ENCODE data around the gene MYL7.
"Not testable (repeated sequence)": the region's sequence is repeated elsewhere in the genome, so short reads cannot be mapped to it uniquely, and the experiment has no call there.

Gene MYL7

DNA sequence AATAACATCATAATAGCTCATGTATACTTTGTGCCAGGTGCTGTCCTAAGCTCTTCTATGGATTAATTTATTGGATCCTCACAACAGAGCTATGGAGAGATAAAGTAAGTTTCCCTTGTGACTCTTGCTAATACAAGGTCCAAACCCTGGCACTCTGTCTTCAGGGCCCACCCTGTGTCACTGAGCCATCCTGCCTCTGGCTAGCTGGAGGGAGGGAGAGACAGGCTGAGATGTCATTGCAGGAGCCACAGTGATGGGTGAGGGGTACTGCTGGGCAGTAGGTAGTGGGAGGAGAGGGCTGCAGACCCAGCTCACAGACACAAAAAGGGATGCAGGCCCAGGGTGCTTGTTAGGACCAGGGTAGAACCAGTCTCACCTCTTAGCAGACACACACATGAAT, 31.2 kb upstream of the MYL7 start:
- ATAC-seq: no peak
- TF ChIP-seq SNAI2 (CRISPR knock-in tag; IDR thresholded peaks at IDR 0.05) (no peak), CSDC2 (CRISPR knock-in tag; IDR thresholded peaks at IDR 0.05) (no peak)

DNA sequence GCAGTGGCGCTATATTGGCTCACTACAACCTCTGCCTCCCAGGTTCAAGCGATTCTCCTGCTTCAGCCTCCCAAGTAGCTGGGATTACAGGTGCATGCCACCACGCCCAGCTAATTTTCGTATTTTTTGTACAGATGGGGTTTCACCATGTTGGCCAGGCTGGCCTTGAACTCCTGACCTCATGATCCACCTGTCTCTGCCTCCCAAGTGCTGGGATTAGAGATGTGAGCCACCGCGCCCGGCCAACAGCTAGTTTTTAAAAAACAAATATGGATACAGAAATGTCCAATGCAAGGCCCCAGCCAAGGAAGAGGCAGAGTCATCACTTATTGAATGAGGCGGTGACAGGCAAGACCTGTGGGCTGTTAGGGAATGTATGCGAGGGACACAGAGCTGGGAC, 30.8 kb upstream of the MYL7 start:
- not testable (repeated sequence) for ATAC-seq

DNA sequence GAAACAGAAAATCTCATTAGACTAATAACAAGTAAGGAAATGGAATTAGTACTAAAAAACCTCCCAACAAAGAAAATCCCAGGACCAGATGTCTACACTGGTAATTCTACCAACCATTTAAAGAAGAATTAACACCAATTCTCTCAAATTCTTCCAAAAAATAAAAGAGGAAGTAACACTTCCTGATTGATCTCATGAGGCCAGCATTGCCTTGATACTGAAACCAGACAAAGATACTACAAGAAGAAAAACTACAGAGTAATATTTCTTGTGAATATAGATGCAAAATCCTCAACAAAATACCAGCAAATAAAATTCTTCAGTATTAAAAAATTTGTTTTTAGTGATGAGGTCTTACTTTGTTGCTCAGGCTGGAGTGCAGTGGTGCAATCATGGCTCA, 26.8 kb upstream of the MYL7 start:
- ATAC-seq: no peak
- TF ChIP-seq ARNTL (CRISPR knock-in tag; IDR thresholded peaks at IDR 0.05; ENCODE audit: borderline replicate concordance, low read depth) (no peak), ZFP3 (CRISPR knock-in tag; IDR thresholded peaks at IDR 0.05) (no peak), PPARA (CRISPR knock-in tag; IDR thresholded peaks at IDR 0.05; ENCODE audit: borderline replicate concordance) (no peak), ZC3H10 (CRISPR knock-in tag; IDR thresholded peaks at IDR 0.05) (no peak), SNAI2 (CRISPR knock-in tag; IDR thresholded peaks at IDR 0.05) (no peak), TCF4 (CRISPR knock-in tag; IDR thresholded peaks at IDR 0.05; ENCODE audit: borderline replicate concordance) (no peak), CREB5 (CRISPR knock-in tag; IDR thresholded peaks at IDR 0.05; ENCODE audit: low read depth) (no peak), ZNF8 (CRISPR knock-in tag; IDR thresholded peaks at IDR 0.05) (no peak), ZFP30 (CRISPR knock-in tag; IDR thresholded peaks at IDR 0.05) (no peak), ISL1 (CRISPR knock-in tag; IDR thresholded peaks at IDR 0.05) (no peak), BACH2 (CRISPR knock-in tag; IDR thresholded peaks at IDR 0.05; ENCODE audit: borderline replicate concordance) (no peak)

GRCh38 chr7:44163591-44163990, 22.5 kb upstream of the MYL7 start:
- TF ChIP-seq ZFP3 (CRISPR knock-in tag; IDR thresholded peaks at IDR 0.05) (no peak), CSDC2 (CRISPR knock-in tag; IDR thresholded peaks at IDR 0.05) (0 out of 2 replicates have a peak, but pooled peaks have one; percentile 23), ZC3H10 (CRISPR knock-in tag; IDR thresholded peaks at IDR 0.05) (no peak)
- peak; percentile 99 for ATAC-seq

GRCh38 chr7:44162785-44163395, 21.8 kb upstream of the MYL7 start:
- TF ChIP-seq SNAI2 (CRISPR knock-in tag; IDR thresholded peaks at IDR 0.05) (no peak), GLIS3 (CRISPR knock-in tag; IDR thresholded peaks at IDR 0.05) (no peak), ISL1 (CRISPR knock-in tag; IDR thresholded peaks at IDR 0.05) (no peak)
- no peak; the same call in 2 of the 3 replicates for ATAC-seq

DNA sequence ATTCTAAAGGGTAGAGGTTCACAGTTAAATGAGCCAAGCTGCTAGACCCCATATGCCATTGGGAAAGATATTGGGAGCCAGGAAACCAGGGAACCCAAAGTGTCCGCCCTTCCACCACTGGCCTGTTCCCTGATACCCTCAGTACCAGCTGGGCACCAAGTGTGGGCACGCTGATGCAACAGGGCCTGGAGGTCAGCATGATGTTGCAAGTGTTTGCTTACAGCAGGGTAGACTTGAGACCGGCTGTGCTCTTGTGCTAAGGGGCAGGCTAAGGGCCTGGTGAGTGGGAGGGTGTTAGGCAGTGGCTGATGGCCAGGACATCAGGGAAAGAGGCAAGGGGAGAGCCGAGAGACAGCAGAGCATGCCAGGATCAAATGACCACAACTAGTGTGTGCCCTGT, 21.0 kb upstream of the MYL7 start:
- TF ChIP-seq PATZ1 (CRISPR knock-in tag; IDR thresholded peaks at IDR 0.05; ENCODE audit: borderline replicate concordance): no peak
- no peak for ATAC-seq

- TF ChIP-seq ZNF70 (CRISPR knock-in tag; IDR thresholded peaks at IDR 0.05) (no peak), BACH2 (CRISPR knock-in tag; IDR thresholded peaks at IDR 0.05; ENCODE audit: borderline replicate concordance) (no peak), TCF4 (CRISPR knock-in tag; IDR thresholded peaks at IDR 0.05; ENCODE audit: borderline replicate concordance) (no peak), PPARA (CRISPR knock-in tag; IDR thresholded peaks at IDR 0.05; ENCODE audit: borderline replicate concordance) (no peak), ZFP30 (CRISPR knock-in tag; IDR thresholded peaks at IDR 0.05) (no peak), ZC3H10 (CRISPR knock-in tag; IDR thresholded peaks at IDR 0.05) (no peak), PATZ1 (CRISPR knock-in tag; IDR thresholded peaks at IDR 0.05; ENCODE audit: borderline replicate concordance) (no peak), RARB (CRISPR knock-in tag; IDR thresholded peaks at IDR 0.05) (no peak), TOX (CRISPR knock-in tag; IDR thresholded peaks at IDR 0.05; ENCODE audit: borderline replicate concordance) (no peak), ISL1 (CRISPR knock-in tag; IDR thresholded peaks at IDR 0.05) (no peak), OSR1 (CRISPR knock-in tag; IDR thresholded peaks at IDR 0.05) (no peak)
- TF ChIP-seq, protein P1, sequence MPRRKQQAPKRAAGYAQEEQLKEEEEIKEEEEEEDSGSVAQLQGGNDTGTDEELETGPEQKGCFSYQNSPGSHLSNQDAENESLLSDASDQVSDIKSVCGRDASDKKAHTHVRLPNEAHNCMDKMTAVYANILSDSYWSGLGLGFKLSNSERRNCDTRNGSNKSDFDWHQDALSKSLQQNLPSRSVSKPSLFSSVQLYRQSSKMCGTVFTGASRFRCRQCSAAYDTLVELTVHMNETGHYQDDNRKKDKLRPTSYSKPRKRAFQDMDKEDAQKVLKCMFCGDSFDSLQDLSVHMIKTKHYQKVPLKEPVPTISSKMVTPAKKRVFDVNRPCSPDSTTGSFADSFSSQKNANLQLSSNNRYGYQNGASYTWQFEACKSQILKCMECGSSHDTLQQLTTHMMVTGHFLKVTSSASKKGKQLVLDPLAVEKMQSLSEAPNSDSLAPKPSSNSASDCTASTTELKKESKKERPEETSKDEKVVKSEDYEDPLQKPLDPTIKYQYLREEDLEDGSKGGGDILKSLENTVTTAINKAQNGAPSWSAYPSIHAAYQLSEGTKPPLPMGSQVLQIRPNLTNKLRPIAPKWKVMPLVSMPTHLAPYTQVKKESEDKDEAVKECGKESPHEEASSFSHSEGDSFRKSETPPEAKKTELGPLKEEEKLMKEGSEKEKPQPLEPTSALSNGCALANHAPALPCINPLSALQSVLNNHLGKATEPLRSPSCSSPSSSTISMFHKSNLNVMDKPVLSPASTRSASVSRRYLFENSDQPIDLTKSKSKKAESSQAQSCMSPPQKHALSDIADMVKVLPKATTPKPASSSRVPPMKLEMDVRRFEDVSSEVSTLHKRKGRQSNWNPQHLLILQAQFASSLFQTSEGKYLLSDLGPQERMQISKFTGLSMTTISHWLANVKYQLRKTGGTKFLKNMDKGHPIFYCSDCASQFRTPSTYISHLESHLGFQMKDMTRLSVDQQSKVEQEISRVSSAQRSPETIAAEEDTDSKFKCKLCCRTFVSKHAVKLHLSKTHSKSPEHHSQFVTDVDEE (CRISPR knock-in tag; IDR thresholded peaks at IDR 0.05): no peak
- TF ChIP-seq, protein P2, sequence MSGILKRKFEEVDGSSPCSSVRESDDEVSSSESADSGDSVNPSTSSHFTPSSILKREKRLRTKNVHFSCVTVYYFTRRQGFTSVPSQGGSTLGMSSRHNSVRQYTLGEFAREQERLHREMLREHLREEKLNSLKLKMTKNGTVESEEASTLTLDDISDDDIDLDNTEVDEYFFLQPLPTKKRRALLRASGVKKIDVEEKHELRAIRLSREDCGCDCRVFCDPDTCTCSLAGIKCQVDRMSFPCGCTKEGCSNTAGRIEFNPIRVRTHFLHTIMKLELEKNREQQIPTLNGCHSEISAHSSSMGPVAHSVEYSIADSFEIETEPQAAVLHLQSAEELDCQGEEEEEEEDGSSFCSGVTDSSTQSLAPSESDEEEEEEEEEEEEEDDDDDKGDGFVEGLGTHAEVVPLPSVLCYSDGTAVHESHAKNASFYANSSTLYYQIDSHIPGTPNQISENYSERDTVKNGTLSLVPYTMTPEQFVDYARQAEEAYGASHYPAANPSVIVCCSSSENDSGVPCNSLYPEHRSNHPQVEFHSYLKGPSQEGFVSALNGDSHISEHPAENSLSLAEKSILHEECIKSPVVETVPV (CRISPR knock-in tag; IDR thresholded peaks at IDR 0.05): no peak
- ATAC-seq: no peak
Measured at GRCh38 chr7:44161371-44161770, 20.2 kb upstream of the MYL7 start.

Measured in SK-N-SH treated with all-trans-retinoic acid at 6 μM for 48 hours (cell line).